Pancreas (tissue), 10 donors: Measurements from ENCODE around the gene CKAP2L. TPM values are rescaled to one million over a fixed set of nuclear protein-coding genes. Genes with fewer than 3 reads are reported as not detected.

ENCODE experiments used
- ATAC-seq, 4 donors: fragments of 200-7000 bp; cut with Tn5 transposase; one replicate each; pipeline versions ENCODE4 v1.8.0 to v1.9.1; 2020; ENCODE audit warnings: mild to moderate bottlenecking in 4 of 4, moderate library complexity in 4 of 4
- DNase-seq, 6 donors: peaks; one replicate each; pipeline ENCODE4 v3.0.0-alpha.2; 2020
- FAIRE-seq: peaks from 2 replicates; lab custom pipeline; 2012; peaks lifted over from hg19 to GRCh38; lab: Jason Lieb, UNC
- H3K27ac ChIP-seq, 4 donors: fragments of 200-600 bp; sonication (generic); 1 replicate in 3 of 4; 2 replicates in 1 of 4; pipeline versions ENCODE4 v1.5.0 to v1.8.0; 2020
- H3K27me3 ChIP-seq, 4 donors: fragments of 200-600 bp; one replicate each; pipeline ENCODE4 v1.8.0; 2021
- H3K36me3 ChIP-seq, 3 donors: fragments of 200-600 bp; sonication (generic) in 1 of 3; one replicate each; pipeline versions ENCODE4 v1.5.0 to v1.8.0; 2020 to 2021
- H3K4me1 ChIP-seq, 3 donors: fragments of 200-600 bp; one replicate each; pipeline ENCODE4 v1.8.0; 2021
- H3K4me3 ChIP-seq, 4 donors: fragments of 200-600 bp; sonication (generic) in 2 of 4; one replicate each; pipeline versions ENCODE4 v1.5.0 to v1.8.0; 2020 to 2021
- H3K9me3 ChIP-seq, 4 donors: fragments of 200-600 bp; one replicate each; pipeline ENCODE4 v1.8.0; 2021
- CTCF ChIP-seq, 4 donors: fragments of 200-600 bp; sonication (generic) in 3 of 4; IDR thresholded peaks; one replicate each; pipeline versions ENCODE4 v1.5.0 to v1.8.0; 2021; ENCODE audit warnings: antibody characterized with exemption in 4 of 4
- WGBS, 2 donors: extraction: QIAGEN DNeasy Blood & Tissue Kit; methylation state at CpG; one replicate each; pipeline ENCODE4 v1.1.7; 2013; 5-methylcytosine and 5-hydroxymethylcytosine counted together
- intact Hi-C, 3 donors: fragments of 100-400 bp; cut with DNase I; formaldehyde crosslinking; loops; one replicate each; pipeline versions ENCODE4 v1.11.1 to v1.14.2; 2022
- polyA plus RNA-seq, 2 donors: library from polyadenylated mRNA; stranded (reverse); fragments of 200-250 nt; gene quantifications; one replicate each; pipeline ENCODE4 v1.2.3, GENCODE V29; 2013
- total RNA-seq, 6 donors: library from RNA; stranded (reverse); fragmentation: NEBNext Ultra II Directional in 4 of 6; extraction: Animal tissue kit (Norgen Biotek cat#: 25700) in 4 of 6; gene quantifications; one replicate each; pipeline versions ENCODE4 v1.2.1 to v1.2.4, GENCODE V29; 2021 to 2023
- donor health status: healthy with polysubstance abuse.
- donor health status: DM: no; HTN: no; CAD: no; lungs with moderate emphysema.
- donor health status: DM: no; HTN: no; CAD: no.
- donor health status: control.
- donor health status: control.
- donor health status: Bipolar disorder and iron deficiency.
- donor health status: DM: yes; HTN: yes; CAD: no.
- donor health status: DM: no; HTN: no; CAD: no.
- donor health status: DM: no; HTN: no; CAD: no.
- donor health status: DM: yes; HTN: yes; CAD: no.

Gene CKAP2L
- total and polyA plus RNA-seq, 8 donors: 0.04 to 0.64 (median 0.12) TPM; not detected in 2

- Histone ChIP-seq H3K27me3 (no peaks in the 10 kb centered on the region), H3K36me3 (no peaks in the 10 kb centered on the region), H3K4me3 (no peak overlapping the region), H3K9me3 (no peaks in the 10 kb centered on the region), H3K4me1 (no peaks in the 10 kb centered on the region), H3K27ac (no peak overlapping the region)
- TF ChIP-seq CTCF (IDR thresholded peaks at IDR 0.05): no peak
- no peak for FAIRE-seq
- intact Hi-C loops: no loop called here
- no peak for ATAC-seq
- WGBS, 2 donors: 78 to 81% methylated on average over 14 of the region's 14 CpGs
- no peak for DNase-seq
Observed at GRCh38 chr2:112688086-112688880, 76.1 kb downstream of the CKAP2L start.

GRCh38 chr2:112687522-112687921 is 76.9 kb downstream of the CKAP2L start:
- H3K9me3 ChIP-seq: no peaks in the 10 kb centered on the region
- DNase-seq (no peak), FAIRE-seq (no peak), ATAC-seq (no peak)
- intact Hi-C loops: no loop called here
- H3K36me3 ChIP-seq: no peaks in the 10 kb centered on the region
- H3K27ac ChIP-seq: no peak overlapping the region
- no peaks in the 10 kb centered on the region for H3K27me3 ChIP-seq
- no peak for TF ChIP-seq CTCF (IDR thresholded peaks at IDR 0.05)
- H3K4me1 ChIP-seq: no peaks in the 10 kb centered on the region
- H3K4me3 ChIP-seq: no peak overlapping the region
- WGBS, 2 donors: 76 to 78% methylated on average over 6 of the region's 6 CpGs

Other genes with a start within 250 kb of the CKAP2L start
- 10 to 100 TPM in 4 of 6 donors, 1 to 10 TPM in 2; 9.3 to 16.9 (median 13.4) TPM for gene POLR1B, start 222.1 kb downstream of the CKAP2L start, total RNA-seq
- gene POLR1B, start 222.1 kb downstream of the CKAP2L start, polyA plus RNA-seq: 1 to 10 TPM; 5.5 to 6.2 TPM
- gene CHCHD5, start 180.0 kb downstream of the CKAP2L start, total RNA-seq: 10 to 100 TPM; 17.2 to 36.4 (median 26.4) TPM
- 10 to 100 TPM; 29.8 to 30.1 TPM for gene CHCHD5, start 180.0 kb downstream of the CKAP2L start, polyA plus RNA-seq
- 10 to 100 TPM; 10.6 to 22.9 (median 17.2) TPM for gene SLC20A1, start 118.7 kb downstream of the CKAP2L start, total RNA-seq
- 10 to 100 TPM; 14.1 to 25.9 TPM for gene SLC20A1, start 118.7 kb downstream of the CKAP2L start, polyA plus RNA-seq
- under 1 TPM in 1 of 6 donors, not detected in 5; 0.09 TPM for gene NT5DC4, start 43.6 kb downstream of the CKAP2L start, total RNA-seq
- not detected for gene NT5DC4, start 43.6 kb downstream of the CKAP2L start, polyA plus RNA-seq
- gene IL1A, start 19.9 kb upstream of the CKAP2L start, total RNA-seq: under 1 TPM in 3 of 6 donors, not detected in 3; 0.08 to 0.18 (median 0.09) TPM
- under 1 TPM in 1 of 2 donors, not detected in 1; 0.05 TPM for gene IL1A, start 19.9 kb upstream of the CKAP2L start, polyA plus RNA-seq
- 1 to 10 TPM in 3 of 6 donors, under 1 TPM in 3; 0.32 to 3.9 (median 1.1) TPM for gene IL1B, start 72.2 kb upstream of the CKAP2L start, total RNA-seq
- gene IL1B, start 72.2 kb upstream of the CKAP2L start, polyA plus RNA-seq: 1 to 10 TPM in 1 of 2 donors, under 1 TPM in 1; 0.80 to 1.3 TPM
- not detected for gene IL37, start 146.6 kb upstream of the CKAP2L start, total RNA-seq
- gene IL37, start 146.6 kb upstream of the CKAP2L start, polyA plus RNA-seq: not detected
- not detected for gene IL36G, start 213.4 kb upstream of the CKAP2L start, total RNA-seq
- not detected for gene IL36G, start 213.4 kb upstream of the CKAP2L start, polyA plus RNA-seq
- gene IL36A, start 240.8 kb upstream of the CKAP2L start, total RNA-seq: not detected
- not detected for gene IL36A, start 240.8 kb upstream of the CKAP2L start, polyA plus RNA-seq